Tibial nerve (tissue), 3 donors: Measurements from ENCODE around the gene NAT14.

ENCODE experiments used
- POLR2A ChIP-seq, 2 donors: fragments of 450-650 bp; IDR thresholded peaks; one replicate each; pipeline ENCODE4 v1.6.1; 2017; ENCODE audit warnings: antibody characterized with exemption in 2 of 2, mild to moderate bottlenecking in 2 of 2, moderate library complexity in 2 of 2
- TF ChIP-seq, protein P1 (sequence below), 5 experiments: fragments of 200-600 bp in 3 of 5; fragments of 450-650 bp in 2 of 5; sonication (generic) in 3 of 5; IDR thresholded peaks; one replicate each; pipeline ENCODE4 v1.5.1; 2016 to 2019; ENCODE audit warnings: antibody characterized with exemption in 5 of 5, mild to moderate bottlenecking in 3 of 5, moderate library complexity in 2 of 5

DNA sequence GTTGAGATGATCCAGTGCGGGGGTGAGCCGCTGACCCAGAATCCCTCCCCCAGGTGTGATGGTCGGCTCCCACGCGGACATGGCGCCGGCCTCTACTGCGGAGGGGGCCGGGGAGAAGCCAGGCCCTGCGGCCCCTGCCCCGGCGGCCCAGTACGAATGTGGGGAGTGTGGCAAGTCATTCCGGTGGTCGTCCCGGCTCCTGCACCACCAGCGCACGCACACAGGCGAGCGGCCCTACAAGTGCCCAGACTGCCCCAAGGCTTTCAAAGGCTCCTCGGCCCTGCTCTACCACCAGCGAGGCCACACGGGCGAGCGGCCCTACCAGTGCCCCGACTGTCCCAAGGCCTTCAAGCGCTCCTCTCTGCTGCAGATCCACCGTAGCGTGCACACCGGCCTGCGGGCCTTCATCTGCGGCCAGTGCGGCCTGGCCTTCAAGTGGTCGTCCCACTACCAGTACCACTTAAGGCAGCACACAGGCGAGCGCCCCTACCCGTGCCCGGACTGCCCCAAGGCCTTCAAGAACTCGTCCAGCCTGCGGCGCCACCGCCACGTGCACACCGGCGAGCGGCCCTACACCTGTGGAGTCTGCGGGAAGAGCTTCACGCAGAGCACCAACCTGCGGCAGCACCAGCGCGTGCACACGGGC is 3.7 kb upstream of the NAT14 start:
- TF ChIP-seq, protein P1, sequence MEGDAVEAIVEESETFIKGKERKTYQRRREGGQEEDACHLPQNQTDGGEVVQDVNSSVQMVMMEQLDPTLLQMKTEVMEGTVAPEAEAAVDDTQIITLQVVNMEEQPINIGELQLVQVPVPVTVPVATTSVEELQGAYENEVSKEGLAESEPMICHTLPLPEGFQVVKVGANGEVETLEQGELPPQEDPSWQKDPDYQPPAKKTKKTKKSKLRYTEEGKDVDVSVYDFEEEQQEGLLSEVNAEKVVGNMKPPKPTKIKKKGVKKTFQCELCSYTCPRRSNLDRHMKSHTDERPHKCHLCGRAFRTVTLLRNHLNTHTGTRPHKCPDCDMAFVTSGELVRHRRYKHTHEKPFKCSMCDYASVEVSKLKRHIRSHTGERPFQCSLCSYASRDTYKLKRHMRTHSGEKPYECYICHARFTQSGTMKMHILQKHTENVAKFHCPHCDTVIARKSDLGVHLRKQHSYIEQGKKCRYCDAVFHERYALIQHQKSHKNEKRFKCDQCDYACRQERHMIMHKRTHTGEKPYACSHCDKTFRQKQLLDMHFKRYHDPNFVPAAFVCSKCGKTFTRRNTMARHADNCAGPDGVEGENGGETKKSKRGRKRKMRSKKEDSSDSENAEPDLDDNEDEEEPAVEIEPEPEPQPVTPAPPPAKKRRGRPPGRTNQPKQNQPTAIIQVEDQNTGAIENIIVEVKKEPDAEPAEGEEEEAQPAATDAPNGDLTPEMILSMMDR (IDR thresholded peaks at IDR 0.05): no peak
- TF ChIP-seq POLR2A (IDR thresholded peaks at IDR 0.05): no peak
